Memory B cell (primary cell): ENCODE measurements around the gene IGF2BP3.
"Not testable (repeated sequence)": the region's sequence is repeated elsewhere in the genome, so short reads cannot be mapped to it uniquely, and the experiment has no call there.

Experiments used
- ATAC-seq: fragments of 150-1000 bp; cut with Tn5 transposase; 2 replicates; pipeline ENCODE4 v1.10.0; 2021; ENCODE audit warnings: low read depth, mild to moderate bottlenecking, moderate library complexity
- DNase-seq, 2 donors: peaks; one replicate each; pipeline ENCODE4 v3.0.0; 2022; ENCODE audit warnings: low spot score in 2 of 2
- H3K27ac Mint-ChIP-seq: one replicate; pipeline ENCODE4 v1.8.0; 2022; ENCODE audit warnings: mild to moderate bottlenecking, moderate library complexity, mixed read lengths
- H3K27me3 Mint-ChIP-seq: one replicate; pipeline ENCODE4 v1.8.0; 2022; ENCODE audit warnings: mixed read lengths
- H3K36me3 Mint-ChIP-seq: one replicate; pipeline ENCODE4 v1.8.0; 2022; ENCODE audit warnings: mild to moderate bottlenecking, mixed read lengths
- H3K4me1 Mint-ChIP-seq: one replicate; pipeline ENCODE4 v1.8.0; 2022; ENCODE audit warnings: mixed read lengths
- H3K4me3 Mint-ChIP-seq: one replicate; pipeline ENCODE4 v1.8.0; 2022; ENCODE audit warnings: mild to moderate bottlenecking, moderate library complexity, mixed read lengths
- H3K9me3 Mint-ChIP-seq: one replicate; pipeline ENCODE4 v1.8.0; 2022; ENCODE audit warnings: mixed read lengths

IGF2BP3 gene

DNA sequence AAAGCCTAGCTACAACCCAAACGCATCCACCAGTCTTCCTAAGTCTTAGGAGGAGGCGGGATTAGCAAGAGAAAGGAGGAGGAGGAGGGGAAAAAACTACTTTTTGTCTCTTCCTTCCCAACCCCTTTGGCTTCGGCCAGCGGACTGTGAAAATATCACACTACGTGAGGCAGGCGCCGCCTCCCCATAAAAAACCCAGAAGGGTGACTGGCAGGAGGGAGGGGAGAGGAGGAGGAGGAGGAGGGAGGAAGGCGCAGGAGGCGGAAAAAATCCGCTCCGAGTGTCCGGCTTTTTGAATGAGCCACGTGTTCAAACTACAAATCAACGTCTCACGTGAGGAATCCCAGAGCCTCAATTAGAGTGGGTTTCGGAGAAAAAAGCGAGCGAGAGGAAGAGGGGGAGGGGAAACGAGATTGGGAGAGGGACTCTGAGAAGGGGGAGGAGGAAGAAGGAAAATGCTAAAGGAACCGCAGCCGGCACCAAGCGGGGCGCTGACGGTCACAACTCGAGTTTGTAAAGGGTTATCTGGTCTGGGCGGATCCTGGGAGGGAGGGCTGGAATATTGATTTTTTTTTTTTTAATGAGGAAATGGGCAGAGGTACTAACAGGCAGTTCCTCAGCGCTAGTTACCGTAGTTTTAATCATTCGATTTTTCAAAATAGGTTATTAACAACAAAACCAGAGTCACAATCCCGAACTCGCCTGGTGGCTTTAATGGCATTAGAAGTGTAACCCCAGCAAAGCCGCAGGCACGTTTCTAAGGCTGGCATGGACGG is at the start of gene IGF2BP3:
TSS of gene IGF2BP3 (minus strand) at position 162 of the 776 bp plus-strand sequence. CDS start 381 bp downstream, outside the sequence.
- no peaks in the 10 kb centered on the region for H3K9me3 Mint-ChIP-seq
- peak within 1 kb of the TSS; percentile 73 for H3K4me3 Mint-ChIP-seq
- DNase-seq = peak; percentile 23 to 26
- H3K27me3 Mint-ChIP-seq = peaks cover 22% of the 10 kb centered on the region
- peak within 1 kb of the TSS; percentile 71 for H3K27ac Mint-ChIP-seq
- H3K36me3 Mint-ChIP-seq = peaks cover 1% of the 10 kb centered on the region
- no peak for ATAC-seq
- peaks cover 22% of the 10 kb centered on the region for H3K4me1 Mint-ChIP-seq

DNA sequence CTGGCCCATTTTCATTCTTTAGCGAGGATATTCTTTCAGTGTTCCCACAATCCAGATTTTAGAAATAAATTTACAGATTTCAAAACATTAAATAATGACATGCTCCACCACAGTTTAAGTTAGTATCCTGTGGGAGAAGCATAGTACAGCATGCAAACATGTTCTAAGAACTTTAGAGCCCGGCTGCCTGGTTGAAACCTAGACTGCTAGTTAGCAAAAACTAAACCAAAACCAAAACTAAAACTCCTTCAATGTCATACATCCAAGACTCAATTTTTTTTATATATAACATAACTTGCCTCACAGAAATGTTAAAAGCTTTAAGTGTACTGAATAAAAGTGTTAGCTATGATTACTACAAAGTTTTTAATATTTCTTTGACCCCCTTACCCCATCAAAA is 44.5 kb upstream of the IGF2BP3 start:
- no peaks in the 10 kb centered on the region for H3K9me3 Mint-ChIP-seq
- H3K27me3 Mint-ChIP-seq = no peaks in the 10 kb centered on the region
- no peak for DNase-seq
- ATAC-seq = peak; percentile 40
- no peak overlapping the region for H3K27ac Mint-ChIP-seq
- H3K4me1 Mint-ChIP-seq = no peaks in the 10 kb centered on the region
- no peak overlapping the region for H3K4me3 Mint-ChIP-seq
- H3K36me3 Mint-ChIP-seq = peaks cover 41% of the 10 kb centered on the region

DNA sequence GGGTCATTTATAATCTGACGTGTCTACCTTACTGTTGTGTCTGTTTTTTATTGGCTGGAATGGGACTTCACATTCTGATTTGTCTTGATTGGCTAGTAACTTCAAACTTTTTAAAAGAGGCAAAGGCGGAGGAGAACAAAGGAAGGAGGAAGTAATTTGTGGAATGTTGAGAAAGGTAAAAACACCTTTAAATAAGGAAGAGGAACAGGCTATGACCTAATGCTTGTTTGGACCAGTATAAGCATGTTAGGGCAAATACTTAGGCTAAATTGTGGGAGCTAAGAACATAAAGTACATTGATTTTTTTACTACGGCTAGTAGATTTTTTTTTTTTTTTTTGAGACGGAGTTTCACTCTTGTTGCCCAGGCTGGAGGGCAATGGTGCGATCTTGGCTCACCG is 43.5 kb upstream of the IGF2BP3 start:
- H3K27me3 Mint-ChIP-seq, H3K4me1 Mint-ChIP-seq, H3K4me3 Mint-ChIP-seq, DNase-seq, H3K9me3 Mint-ChIP-seq, ATAC-seq: not testable (repeated sequence)
- Mint-ChIP-seq H3K27ac (peak overlapping the region; percentile 22), H3K36me3 (peaks cover 39% of the 10 kb centered on the region)

- H3K27ac Mint-ChIP-seq = no peak overlapping the region
- no peaks in the 10 kb centered on the region for H3K4me1 Mint-ChIP-seq
- DNase-seq (no peak), ATAC-seq (no peak)
- no peaks in the 10 kb centered on the region for H3K36me3 Mint-ChIP-seq
- no peaks in the 10 kb centered on the region for H3K27me3 Mint-ChIP-seq
- no peak overlapping the region for H3K4me3 Mint-ChIP-seq
- no peaks in the 10 kb centered on the region for H3K9me3 Mint-ChIP-seq
Measured at GRCh38 chr7:23494009-23494408, 23.7 kb upstream of the IGF2BP3 start.

DNA sequence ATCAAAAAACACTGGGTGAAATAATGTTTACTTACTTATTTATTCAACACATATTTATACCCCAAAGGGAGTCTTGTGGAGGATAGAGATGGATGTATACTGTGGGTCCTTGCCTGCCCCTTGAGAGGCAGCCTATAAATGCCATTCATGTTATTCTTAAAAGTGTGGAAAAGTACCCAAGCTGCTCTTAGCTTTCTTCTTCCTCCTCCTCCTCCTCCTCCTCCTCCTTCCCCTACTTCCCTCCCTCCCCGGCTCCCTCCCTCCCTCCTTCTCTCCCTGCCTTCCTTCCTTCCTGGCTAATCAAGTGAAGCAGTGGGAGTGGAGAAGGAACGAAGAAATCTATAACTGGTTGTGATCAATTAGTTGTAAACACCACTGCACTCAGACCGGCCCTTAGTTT is 21.2 kb upstream of the IGF2BP3 start:
- no peaks in the 10 kb centered on the region for H3K9me3 Mint-ChIP-seq
- no peak for ATAC-seq
- no peaks in the 10 kb centered on the region for H3K4me1 Mint-ChIP-seq
- no peaks in the 10 kb centered on the region for H3K36me3 Mint-ChIP-seq
- DNase-seq = no peak
- H3K27me3 Mint-ChIP-seq = no peaks in the 10 kb centered on the region
- peak overlapping the region; percentile 83 for H3K4me3 Mint-ChIP-seq
- no peak overlapping the region for H3K27ac Mint-ChIP-seq

GRCh38 chr7:23490357-23491135 is 20.3 kb upstream of the IGF2BP3 start:
- peak; percentile 96 for ATAC-seq
- peak overlapping the region; percentile 81 for H3K27ac Mint-ChIP-seq
- peak overlapping the region; percentile 83 for H3K4me3 Mint-ChIP-seq
- no peaks in the 10 kb centered on the region for H3K9me3 Mint-ChIP-seq
- H3K4me1 Mint-ChIP-seq = no peaks in the 10 kb centered on the region
- no peaks in the 10 kb centered on the region for H3K27me3 Mint-ChIP-seq
- peak; percentile 42 to 49 for DNase-seq
- no peaks in the 10 kb centered on the region for H3K36me3 Mint-ChIP-seq

DNA sequence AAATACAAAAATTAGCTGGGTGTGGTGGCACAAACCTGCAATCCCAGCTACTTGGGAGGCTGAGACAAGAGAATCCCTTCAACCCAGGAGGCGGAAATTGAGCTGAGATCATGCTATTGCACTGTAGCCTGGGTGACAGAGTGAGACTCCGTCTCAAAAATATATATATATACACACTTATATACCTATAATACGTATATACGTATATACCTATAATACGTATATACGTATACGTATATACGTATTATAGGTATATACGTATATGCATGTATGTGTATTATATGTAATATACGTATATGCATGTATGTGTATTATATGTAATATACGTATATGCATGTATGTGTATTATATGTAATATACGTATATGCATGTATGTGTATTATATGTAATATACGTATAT is 18.4 kb upstream of the IGF2BP3 start:
- H3K4me3 Mint-ChIP-seq = not testable (repeated sequence)

DNA sequence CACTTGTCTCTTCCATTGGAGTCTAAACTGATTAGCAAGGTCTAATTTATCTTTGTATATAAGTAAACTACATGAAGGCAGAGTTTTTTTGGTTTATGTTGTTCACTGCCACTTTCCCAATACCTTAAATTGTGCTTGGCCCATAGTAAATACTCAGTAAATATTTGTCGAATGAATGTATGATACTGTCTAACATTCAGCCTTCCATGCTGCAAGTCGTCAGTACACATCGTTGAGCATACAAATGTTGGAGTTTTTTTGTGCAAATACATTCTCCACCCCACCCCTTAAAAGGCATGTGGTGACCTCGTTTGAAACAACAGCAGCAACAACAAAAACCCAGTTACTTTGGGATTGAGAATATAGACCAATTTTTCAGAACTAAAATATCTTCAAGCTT is 17.4 kb upstream of the IGF2BP3 start:
- H3K9me3 Mint-ChIP-seq = no peaks in the 10 kb centered on the region
- H3K36me3 Mint-ChIP-seq = no peaks in the 10 kb centered on the region
- DNase-seq (no peak), ATAC-seq (no peak)
- no peak overlapping the region for H3K27ac Mint-ChIP-seq
- no peaks in the 10 kb centered on the region for H3K27me3 Mint-ChIP-seq
- H3K4me1 Mint-ChIP-seq = no peaks in the 10 kb centered on the region
- no peak overlapping the region for H3K4me3 Mint-ChIP-seq

More for the DNA sequence above, 18.4 kb upstream of the IGF2BP3 start:
- not testable (repeated sequence) for H3K9me3 Mint-ChIP-seq, H3K27ac Mint-ChIP-seq, H3K27me3 Mint-ChIP-seq, DNase-seq, H3K4me1 Mint-ChIP-seq, H3K36me3 Mint-ChIP-seq, ATAC-seq

- Mint-ChIP-seq H3K27ac (no peak overlapping the region), H3K36me3 (no peaks in the 10 kb centered on the region), H3K9me3 (no peaks in the 10 kb centered on the region), H3K4me3 (no peak overlapping the region), H3K4me1 (no peaks in the 10 kb centered on the region), H3K27me3 (peaks cover 2% of the 10 kb centered on the region)
- ATAC-seq = no peak
- DNase-seq = no peak
Measured at GRCh38 chr7:23486002-23486773, 15.9 kb upstream of the IGF2BP3 start.

GRCh38 chr7:23482686-23483085 is 12.4 kb upstream of the IGF2BP3 start:
- no peak overlapping the region for H3K4me3 Mint-ChIP-seq
- H3K27ac Mint-ChIP-seq = no peak overlapping the region
- H3K27me3 Mint-ChIP-seq = peaks cover 5% of the 10 kb centered on the region
- ATAC-seq (no peak), DNase-seq (no peak)
- H3K9me3 Mint-ChIP-seq = no peaks in the 10 kb centered on the region
- no peaks in the 10 kb centered on the region for H3K4me1 Mint-ChIP-seq
- H3K36me3 Mint-ChIP-seq = no peaks in the 10 kb centered on the region

DNA sequence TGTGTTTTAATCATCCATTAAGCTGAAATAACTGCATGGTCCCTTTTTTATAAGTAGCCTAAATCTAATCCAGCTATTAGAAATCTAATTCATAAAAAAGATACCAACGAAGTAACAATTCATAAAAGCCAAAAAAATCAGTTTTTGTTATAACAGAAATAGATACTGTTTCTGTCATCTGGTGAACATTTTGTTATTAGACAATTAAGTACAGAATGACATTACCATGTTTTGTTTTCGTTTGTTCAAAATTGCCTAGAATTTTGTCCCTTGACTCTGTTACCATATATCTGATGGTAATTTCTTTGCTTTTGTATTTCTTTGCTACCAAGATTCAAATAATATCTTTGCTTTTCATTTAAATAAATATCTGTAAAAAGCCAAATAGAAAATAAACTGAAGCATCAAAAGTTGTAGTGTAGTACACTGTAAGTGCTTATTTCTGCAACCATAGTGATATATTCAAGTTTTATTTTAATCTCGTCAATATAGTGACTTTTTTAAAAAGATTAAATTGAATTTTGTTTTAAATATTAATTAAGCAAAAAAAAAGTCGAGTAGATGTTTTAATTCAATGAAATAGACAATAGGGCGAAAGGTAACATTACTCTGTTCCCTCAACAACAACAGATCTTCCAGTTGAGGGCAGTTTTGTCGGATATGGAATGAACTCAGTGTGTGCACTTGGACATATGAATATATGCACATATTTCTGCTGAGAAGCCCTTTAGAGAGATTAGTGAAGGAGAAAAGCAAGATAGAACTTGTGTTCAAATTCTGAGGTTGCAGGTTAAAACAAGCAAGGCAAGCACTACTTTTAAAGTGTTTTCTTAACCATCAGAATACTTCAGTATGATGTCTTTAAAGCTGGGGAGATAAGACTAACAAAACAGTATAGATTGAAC is 7.9 kb upstream of the IGF2BP3 start:
- DNase-seq = no peak
- Mint-ChIP-seq H3K9me3 (no peaks in the 10 kb centered on the region), H3K27me3 (peaks cover 14% of the 10 kb centered on the region), H3K36me3 (no peaks in the 10 kb centered on the region), H3K27ac (no peak overlapping the region), H3K4me3 (no peak overlapping the region), H3K4me1 (no peaks in the 10 kb centered on the region)
- no peak for ATAC-seq

DNA sequence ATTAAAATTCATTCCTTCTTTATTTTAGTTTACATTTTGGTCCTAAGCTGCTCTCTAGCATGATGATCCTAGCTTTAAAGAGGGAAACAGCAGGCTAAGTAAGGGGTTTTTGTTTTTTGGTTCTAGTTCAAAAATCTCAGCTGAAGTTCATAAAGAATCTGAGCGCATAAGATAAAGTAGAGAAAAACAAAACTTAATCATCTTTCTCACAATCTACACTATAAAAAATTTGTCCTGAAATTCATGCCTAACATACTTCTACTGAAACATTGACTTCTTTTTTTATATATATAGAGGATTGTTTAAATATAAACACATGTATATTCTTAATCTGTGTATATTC is 6.8 kb upstream of the IGF2BP3 start:
- Mint-ChIP-seq H3K9me3 (no peaks in the 10 kb centered on the region), H3K4me3 (no peak overlapping the region), H3K27me3 (peaks cover 14% of the 10 kb centered on the region), H3K36me3 (no peaks in the 10 kb centered on the region), H3K4me1 (no peaks in the 10 kb centered on the region), H3K27ac (no peak overlapping the region)
- ATAC-seq = no peak
- no peak for DNase-seq

- Mint-ChIP-seq H3K9me3 (no peaks in the 10 kb centered on the region), H3K4me1 (no peaks in the 10 kb centered on the region), H3K27me3 (peaks cover 14% of the 10 kb centered on the region), H3K36me3 (no peaks in the 10 kb centered on the region), H3K4me3 (no peak overlapping the region), H3K27ac (no peak overlapping the region)
- ATAC-seq (no peak), DNase-seq (no peak)
Measured at GRCh38 chr7:23476286-23477156, 6.2 kb upstream of the IGF2BP3 start.
